Ectodermal cell (in vitro differentiated cells): ENCODE results near the gene SLC8A1.

ENCODE experiments used
- H3K27ac ChIP-seq: 2 replicates; pipeline ENCODE4 v1.7.0; 2013; ENCODE audit warnings: mild to moderate bottlenecking, low read depth, low read length; ENCODE audit not compliant: insufficient read depth, poor library complexity, severe bottlenecking
- H3K27me3 ChIP-seq: 2 replicates; pipeline ENCODE4 v1.7.0; 2013; ENCODE audit warnings: mild to moderate bottlenecking, low read length; ENCODE audit not compliant: insufficient read depth, control insufficient read depth, poor library complexity, severe bottlenecking
- H3K36me3 ChIP-seq: one replicate; pipeline ENCODE4 v1.7.0; 2013; ENCODE audit warnings: low read length; ENCODE audit not compliant: control insufficient read depth, insufficient read depth
- H3K4me1 ChIP-seq: one replicate; pipeline ENCODE4 v1.7.0; 2013; ENCODE audit warnings: low read length; ENCODE audit not compliant: control insufficient read depth, insufficient read depth
- H3K4me3 ChIP-seq: 2 replicates; pipeline ENCODE4 v1.7.0; 2013; ENCODE audit warnings: low read depth, low read length, control low read depth; ENCODE audit not compliant: insufficient read depth
- H3K9me3 ChIP-seq: 2 replicates; pipeline ENCODE4 v1.7.0; 2013; ENCODE audit warnings: mild to moderate bottlenecking, low read length, moderate library complexity; ENCODE audit not compliant: control insufficient read depth
- WGBS, 2 experiments: methylation state at CpG; one replicate each; pipeline ENCODE4 v1.1.7; 2013; ENCODE audit warnings: missing lambda C conversion rate in 2 of 2; 5-methylcytosine and 5-hydroxymethylcytosine counted together

Gene SLC8A1

DNA sequence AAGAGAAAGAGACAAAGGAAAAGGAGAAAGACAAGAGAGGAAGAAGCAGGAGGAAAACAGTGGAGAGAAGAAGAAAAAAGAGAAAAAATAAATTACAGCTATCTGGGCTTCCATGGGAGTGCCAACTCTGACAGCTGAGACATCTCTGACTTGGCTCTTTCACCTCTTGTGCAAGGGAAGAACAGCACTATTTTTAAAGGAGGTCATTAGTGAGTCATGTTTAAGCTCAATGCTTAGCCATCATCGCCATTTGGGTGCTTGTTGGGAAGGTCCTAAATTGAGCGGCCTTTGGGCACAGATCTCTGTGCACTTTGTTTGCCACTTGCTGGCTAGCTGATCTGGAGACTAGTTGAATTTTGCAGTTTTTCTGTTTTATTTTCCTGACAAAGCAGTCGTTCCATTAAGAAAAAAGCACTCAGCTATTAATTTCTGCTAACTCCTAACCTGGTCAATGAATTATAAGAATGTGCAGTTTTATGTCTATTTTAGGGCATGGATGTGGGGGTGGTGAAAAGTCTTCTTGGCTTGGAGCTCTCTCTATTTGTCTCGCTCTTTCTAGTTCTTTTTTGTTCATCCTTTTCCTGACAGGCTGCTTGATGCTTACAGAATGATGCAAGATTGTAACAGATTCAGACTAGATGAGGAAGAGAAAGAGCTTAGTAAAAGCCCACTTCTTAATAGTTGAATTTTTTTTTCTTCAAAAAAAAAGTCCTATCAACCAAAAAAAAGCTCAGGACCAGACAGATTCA lies 231.5 kb downstream of the SLC8A1 start:
- peaks cover 2% of the 10 kb centered on the region for H3K4me1 ChIP-seq
- H3K27me3 ChIP-seq: no peaks in the 10 kb centered on the region
- no peaks in the 10 kb centered on the region for H3K9me3 ChIP-seq
- H3K36me3 ChIP-seq: no peaks in the 10 kb centered on the region
- no peak overlapping the region for H3K27ac ChIP-seq
- 94 to 95% methylated on average over 4 of the region's 4 CpGs for WGBS, 2 experiments
- no peak overlapping the region for H3K4me3 ChIP-seq

GRCh38 chr2:40219141-40219540 lies 232.7 kb downstream of the SLC8A1 start:
- Histone ChIP-seq H3K27me3 (no peaks in the 10 kb centered on the region), H3K4me3 (no peak overlapping the region), H3K4me1 (no peaks in the 10 kb centered on the region), H3K9me3 (no peaks in the 10 kb centered on the region), H3K36me3 (no peaks in the 10 kb centered on the region), H3K27ac (no peak overlapping the region)
- 94 to 100% methylated on average over 1 of the region's 1 CpG for WGBS, 2 experiments

DNA sequence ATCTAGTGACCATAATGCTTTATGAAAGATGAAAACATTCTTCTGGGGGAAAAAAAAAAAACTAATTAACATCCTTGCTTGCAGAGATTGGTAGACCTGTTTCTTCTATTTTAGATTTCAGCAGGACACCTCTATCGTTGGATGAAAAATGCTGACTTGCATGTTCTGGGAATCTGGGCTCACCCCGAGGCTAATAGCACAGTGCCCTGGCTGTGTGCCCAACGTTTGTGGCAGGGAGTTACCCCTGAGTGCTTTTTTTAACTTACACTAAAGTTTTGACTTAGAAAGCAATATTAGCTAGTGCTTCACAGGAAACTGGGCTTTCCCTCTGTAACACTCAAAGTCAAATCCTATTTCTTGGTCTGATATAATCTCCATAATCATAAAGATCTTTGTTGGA lies 233.2 kb downstream of the SLC8A1 start:
- no peaks in the 10 kb centered on the region for H3K9me3 ChIP-seq
- no peak overlapping the region for H3K4me3 ChIP-seq
- H3K4me1 ChIP-seq: no peaks in the 10 kb centered on the region
- 76 to 90% methylated on average over 3 of the region's 3 CpGs for WGBS, 2 experiments
- H3K27me3 ChIP-seq: no peaks in the 10 kb centered on the region
- no peak overlapping the region for H3K27ac ChIP-seq
- no peaks in the 10 kb centered on the region for H3K36me3 ChIP-seq

DNA sequence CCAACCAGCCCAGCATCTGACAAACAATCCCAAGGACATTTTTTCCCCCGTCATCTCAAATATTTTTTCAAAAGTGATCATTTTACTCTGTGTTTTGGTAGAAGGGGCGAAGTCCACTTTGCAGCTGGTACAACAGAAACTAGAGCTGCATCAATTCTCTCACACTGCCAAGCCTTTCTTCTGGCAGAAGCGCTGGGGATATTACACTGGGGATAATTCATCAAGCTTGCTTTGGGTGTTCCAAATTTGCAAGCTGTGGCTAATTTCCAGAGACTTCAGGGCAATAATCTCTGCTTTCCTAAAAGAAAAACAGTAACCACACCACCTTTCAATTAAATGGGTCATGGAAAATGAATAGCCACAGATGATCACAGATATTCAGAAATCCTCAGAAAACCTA lies 238.3 kb downstream of the SLC8A1 start:
- Histone ChIP-seq H3K27me3 (no peaks in the 10 kb centered on the region), H3K36me3 (no peaks in the 10 kb centered on the region), H3K27ac (no peak overlapping the region), H3K4me1 (no peaks in the 10 kb centered on the region), H3K4me3 (no peak overlapping the region), H3K9me3 (no peaks in the 10 kb centered on the region)
- 91 to 94% methylated on average over 2 to 3 of the region's 3 CpGs for WGBS, 2 experiments

DNA sequence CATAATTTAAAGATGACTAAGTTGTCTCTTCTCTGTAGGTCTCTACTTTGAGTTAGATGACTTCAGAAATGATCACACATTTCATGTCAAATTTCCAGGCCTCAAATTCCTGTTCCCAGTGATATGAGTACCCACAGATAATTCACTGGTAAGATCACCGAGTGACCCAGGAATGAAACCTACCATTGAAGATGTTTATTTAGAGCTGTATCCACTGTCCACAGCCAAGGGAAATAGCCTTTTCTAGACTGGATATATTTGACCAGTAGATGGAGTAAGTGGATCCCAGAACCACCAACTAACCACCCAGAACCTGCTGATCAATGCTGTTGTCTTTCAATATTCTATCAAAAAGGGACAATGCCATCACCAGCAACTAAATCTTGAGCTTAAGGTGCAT lies 238.8 kb downstream of the SLC8A1 start:
- Histone ChIP-seq H3K9me3 (no peaks in the 10 kb centered on the region), H3K4me3 (no peak overlapping the region), H3K36me3 (no peaks in the 10 kb centered on the region), H3K4me1 (no peaks in the 10 kb centered on the region), H3K27ac (no peak overlapping the region), H3K27me3 (no peaks in the 10 kb centered on the region)
- whole genome bisulfite sequencing, 2 experiments: 88 to 91% methylated on average over 1 of the region's 1 CpG

- Histone ChIP-seq H3K36me3 (no peaks in the 10 kb centered on the region), H3K4me1 (no peaks in the 10 kb centered on the region), H3K9me3 (no peaks in the 10 kb centered on the region), H3K27ac (no peak overlapping the region), H3K4me3 (no peak overlapping the region), H3K27me3 (no peaks in the 10 kb centered on the region)
- 83 to 100% methylated on average over 1 of the region's 1 CpG for WGBS, 2 experiments
Measured at GRCh38 chr2:40210968-40211353, 240.9 kb downstream of the SLC8A1 start.

- Histone ChIP-seq H3K27me3 (no peaks in the 10 kb centered on the region), H3K9me3 (no peaks in the 10 kb centered on the region), H3K4me3 (no peak overlapping the region), H3K4me1 (no peaks in the 10 kb centered on the region), H3K27ac (no peak overlapping the region), H3K36me3 (no peaks in the 10 kb centered on the region)
- WGBS, 2 experiments: 58 to 79% methylated on average over 1 of the region's 1 CpG
Measured at GRCh38 chr2:40210344-40210967, 241.4 kb downstream of the SLC8A1 start.

- Histone ChIP-seq H3K4me1 (no peaks in the 10 kb centered on the region), H3K9me3 (no peaks in the 10 kb centered on the region), H3K36me3 (no peaks in the 10 kb centered on the region), H3K27me3 (no peaks in the 10 kb centered on the region), H3K27ac (no peak overlapping the region), H3K4me3 (no peak overlapping the region)
Measured at GRCh38 chr2:40209761-40210160, 242.1 kb downstream of the SLC8A1 start.

- H3K27me3 ChIP-seq: no peaks in the 10 kb centered on the region
- no peaks in the 10 kb centered on the region for H3K4me1 ChIP-seq
- 94 to 100% methylated on average over 1 of the region's 1 CpG for WGBS, 2 experiments
- no peak overlapping the region for H3K4me3 ChIP-seq
- H3K9me3 ChIP-seq: no peaks in the 10 kb centered on the region
- H3K27ac ChIP-seq: no peak overlapping the region
- H3K36me3 ChIP-seq: no peaks in the 10 kb centered on the region
Measured at GRCh38 chr2:40208463-40208862, 243.4 kb downstream of the SLC8A1 start.

DNA sequence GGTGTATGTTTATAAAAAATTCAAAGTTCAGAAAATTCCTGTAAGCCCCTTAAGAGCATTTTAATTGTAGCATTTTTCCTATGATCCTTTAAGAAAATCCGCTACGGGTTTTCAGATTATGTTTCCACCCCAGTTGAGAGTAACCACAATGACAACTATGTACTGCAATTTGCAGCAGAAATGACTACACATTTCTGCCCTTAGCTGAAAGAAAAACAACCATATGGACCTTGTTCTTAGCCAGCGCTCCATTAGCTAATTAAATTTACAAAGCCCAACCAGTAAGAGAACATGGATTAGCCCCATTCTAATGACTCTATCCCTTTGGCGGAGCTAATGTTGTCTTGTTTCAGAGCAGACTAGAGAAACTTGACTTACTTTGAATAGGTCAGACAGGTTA lies 247.6 kb downstream of the SLC8A1 start:
- Histone ChIP-seq H3K27ac (no peak overlapping the region), H3K9me3 (no peaks in the 10 kb centered on the region), H3K4me1 (no peaks in the 10 kb centered on the region), H3K27me3 (no peaks in the 10 kb centered on the region), H3K4me3 (no peak overlapping the region), H3K36me3 (no peaks in the 10 kb centered on the region)
- WGBS, 2 experiments: 91 to 96% methylated on average over 4 of the region's 4 CpGs
